GM21619 (cell line): ENCODE measurements around the gene EEFSEC.

ENCODE experiments used
- ATAC-seq: cut with Tn5 transposase; IDR thresholded peaks from one replicate; pipeline ENCODE4 v1.9.1; 2021; ENCODE audit not compliant: unreplicated experiment

The EEFSEC gene

GRCh38 chr3:128380719-128381118 is 227.4 kb downstream of the EEFSEC start:
- no peak for ATAC-seq

- no peak for ATAC-seq
These were observed 228.3 kb downstream of the EEFSEC start for GRCh38 chr3:128381609-128382008.

GRCh38 chr3:128382221-128382807 is 229.0 kb downstream of the EEFSEC start:
- ATAC-seq, result no peak

- no peak for ATAC-seq
These were observed 230.3 kb downstream of the EEFSEC start for GRCh38 chr3:128383316-128384235.

- no peak for ATAC-seq
These were observed 232.0 kb downstream of the EEFSEC start for GRCh38 chr3:128385080-128385832.

GRCh38 chr3:128388932-128389331 is 235.7 kb downstream of the EEFSEC start:
- no peak for ATAC-seq

- ATAC-seq, result no peak
These were observed 237.6 kb downstream of the EEFSEC start for GRCh38 chr3:128390867-128391266.

- no peak for ATAC-seq
These were observed 238.7 kb downstream of the EEFSEC start for GRCh38 chr3:128392021-128392420.

- ATAC-seq, result no peak
These were observed 239.7 kb downstream of the EEFSEC start for GRCh38 chr3:128392818-128393544.

- no peak for ATAC-seq
These were observed 240.8 kb downstream of the EEFSEC start for GRCh38 chr3:128394033-128394432.

GRCh38 chr3:128395046-128395445 is 241.8 kb downstream of the EEFSEC start:
- ATAC-seq, result no peak

- ATAC-seq, result no peak
These were observed 242.3 kb downstream of the EEFSEC start for GRCh38 chr3:128395500-128396162.

GRCh38 chr3:128397484-128397883 is 244.2 kb downstream of the EEFSEC start:
- no peak for ATAC-seq

- ATAC-seq, result no peak
These were observed 245.3 kb downstream of the EEFSEC start for GRCh38 chr3:128398586-128398985.

- no peak for ATAC-seq
These were observed 246.1 kb downstream of the EEFSEC start for GRCh38 chr3:128399221-128399915.

GRCh38 chr3:128400671-128401070 is 247.4 kb downstream of the EEFSEC start:
- ATAC-seq, result no peak

- ATAC-seq, result no peak
These were observed 249.0 kb downstream of the EEFSEC start for GRCh38 chr3:128402319-128402718.

- no peak for ATAC-seq
These were observed 249.7 kb downstream of the EEFSEC start for GRCh38 chr3:128402998-128403397.

- no peak for ATAC-seq
These were observed 251.2 kb downstream of the EEFSEC start for GRCh38 chr3:128404276-128405068.
